Measurements from ENCODE around the gene HOXB4.

The HOXB4 gene

DNA sequence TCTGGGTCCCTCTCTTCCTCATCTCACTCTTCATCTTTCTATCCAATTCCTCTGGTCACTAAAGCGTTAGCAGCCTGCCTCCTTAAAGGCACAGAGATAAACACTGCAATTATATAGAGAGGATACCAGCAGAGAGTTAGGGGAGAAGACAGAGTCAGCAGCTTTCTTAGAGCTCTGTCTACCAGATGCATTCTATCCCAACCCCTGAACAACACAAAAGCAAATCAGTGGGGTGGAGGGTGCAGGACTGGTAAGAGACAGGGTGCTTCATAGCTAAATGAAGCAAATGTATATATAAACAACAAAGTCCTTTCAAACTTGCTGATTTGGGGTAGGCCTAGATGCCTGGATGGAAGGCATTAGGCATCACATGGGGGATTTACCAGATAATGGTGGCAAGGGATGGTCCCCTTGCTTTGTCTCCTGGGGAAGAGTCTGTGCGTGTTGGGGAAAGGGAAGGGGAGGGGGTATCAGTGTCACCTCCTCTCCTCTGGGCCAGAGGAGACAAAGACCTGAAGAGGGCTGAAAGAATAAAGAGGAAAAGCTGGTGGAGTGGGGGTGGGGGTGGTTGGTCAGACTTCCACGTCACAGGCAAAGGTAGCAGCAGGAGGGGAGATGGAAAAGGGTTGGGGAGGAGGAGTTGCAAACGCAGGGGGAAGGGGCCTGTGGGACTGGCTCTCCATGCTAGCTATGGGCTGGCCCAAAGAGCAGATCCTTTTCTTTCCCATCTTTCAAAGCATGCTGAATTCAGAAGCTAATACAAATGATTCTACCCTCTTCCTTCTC lies 12.0 kb downstream of the HOXB4 start:
- H3K9me3 Mint-ChIP-seq: no peaks in the 10 kb centered on the region
- peaks cover 14% of the 10 kb centered on the region for H3K4me1 Mint-ChIP-seq
- no peak for ATAC-seq
- no peak for DNase-seq (ENCODE audit: low spot score in 2 of 2)
- H3K4me3 Mint-ChIP-seq: no peak overlapping the region
- H3K27ac Mint-ChIP-seq: no peak overlapping the region
- no peaks in the 10 kb centered on the region for H3K36me3 Mint-ChIP-seq

DNA sequence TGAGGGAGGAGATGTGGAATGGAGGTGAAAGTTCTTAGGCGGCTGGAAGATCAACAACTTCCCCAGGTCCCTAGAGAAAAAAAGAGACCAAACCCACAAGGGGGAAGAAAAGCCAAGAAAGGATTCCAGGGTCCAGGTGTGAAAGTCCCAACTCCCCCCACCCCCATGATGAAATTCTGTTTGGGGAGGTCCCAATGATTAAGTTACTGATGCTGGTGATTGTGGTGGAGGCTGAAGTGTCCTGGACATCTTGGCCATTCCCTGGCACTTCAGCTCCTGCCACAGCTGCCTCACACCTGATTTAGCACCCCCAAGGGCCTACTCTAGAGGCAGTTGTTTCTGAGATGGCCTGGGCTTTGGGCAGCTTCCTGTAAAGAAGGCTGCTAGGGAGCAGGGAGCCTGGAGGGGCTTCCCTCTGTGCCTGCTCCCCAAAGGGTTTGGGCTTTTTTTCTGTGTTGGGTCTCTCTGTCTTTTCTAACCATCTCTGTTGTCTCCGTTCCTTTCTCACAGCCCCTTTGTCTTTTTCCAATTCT lies 13.1 kb downstream of the HOXB4 start:
- Mint-ChIP-seq H3K4me3 (no peak overlapping the region), H3K27ac (no peak overlapping the region), H3K9me3 (no peaks in the 10 kb centered on the region), H3K4me1 (peaks cover 15% of the 10 kb centered on the region), H3K36me3 (no peaks in the 10 kb centered on the region)
- no peak for ATAC-seq
- DNase-seq (ENCODE audit: low spot score in 2 of 2): no peak

- Mint-ChIP-seq H3K9me3 (no peaks in the 10 kb centered on the region), H3K36me3 (no peaks in the 10 kb centered on the region), H3K4me3 (no peak overlapping the region), H3K4me1 (peaks cover 15% of the 10 kb centered on the region), H3K27ac (no peak overlapping the region)
- DNase-seq (ENCODE audit: low spot score in 2 of 2) (no peak), ATAC-seq (no peak)
Observed at GRCh38 chr17:48564188-48565021, 13.7 kb downstream of the HOXB4 start.

DNA sequence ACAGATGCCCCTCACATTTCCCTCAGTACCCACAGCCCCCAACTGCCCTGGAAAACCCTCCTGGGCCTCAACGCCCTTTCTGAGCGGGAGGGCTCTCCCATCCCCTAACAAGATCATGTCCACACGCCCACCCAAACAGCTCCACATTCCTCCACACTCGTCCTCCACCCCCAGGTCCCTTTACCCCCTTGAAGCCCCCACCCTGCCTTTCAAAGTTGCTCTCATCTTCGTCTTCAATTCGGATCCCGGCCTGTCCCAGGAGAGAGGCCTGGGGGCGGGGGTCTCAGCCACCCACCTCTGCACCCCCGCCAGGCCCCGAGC lies 14.3 kb downstream of the HOXB4 start:
- ATAC-seq (no peak), DNase-seq (ENCODE audit: low spot score in 2 of 2) (no peak)
- H3K4me3 Mint-ChIP-seq: no peak overlapping the region
- H3K4me1 Mint-ChIP-seq: peaks cover 15% of the 10 kb centered on the region
- no peaks in the 10 kb centered on the region for H3K36me3 Mint-ChIP-seq
- H3K27ac Mint-ChIP-seq: no peak overlapping the region
- H3K9me3 Mint-ChIP-seq: no peaks in the 10 kb centered on the region

DNA sequence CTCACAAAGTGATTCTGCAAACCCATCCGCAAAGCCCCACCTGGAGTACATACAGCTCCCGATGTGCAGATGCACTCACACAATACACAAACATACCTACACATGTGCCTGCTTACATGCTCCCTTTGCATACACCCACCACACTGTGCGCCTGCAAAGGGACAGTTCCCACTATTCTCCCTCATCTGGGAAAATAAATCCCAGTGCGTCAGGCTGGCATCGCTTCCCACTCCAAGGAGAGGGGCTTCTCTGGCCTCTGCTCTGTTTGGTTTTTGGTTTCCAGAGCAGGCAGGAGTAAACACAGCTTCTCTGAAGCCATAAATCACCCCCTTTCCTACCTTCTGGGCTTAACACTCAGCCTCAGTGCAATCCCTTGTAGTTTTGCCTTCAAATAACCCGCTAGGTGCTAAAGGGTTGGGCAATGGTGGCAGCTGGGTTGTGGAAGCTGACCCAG lies 14.7 kb downstream of the HOXB4 start:
- Mint-ChIP-seq H3K4me1 (peaks cover 12% of the 10 kb centered on the region), H3K27ac (no peak overlapping the region)
- ATAC-seq: no peak

GRCh38 chr17:48562934-48563333 lies 15.2 kb downstream of the HOXB4 start:
- H3K36me3 Mint-ChIP-seq: no peaks in the 10 kb centered on the region
- ATAC-seq: no peak
- no peak overlapping the region for H3K4me3 Mint-ChIP-seq
- H3K27ac Mint-ChIP-seq: no peak overlapping the region
- no peaks in the 10 kb centered on the region for H3K9me3 Mint-ChIP-seq
- H3K4me1 Mint-ChIP-seq: peaks cover 11% of the 10 kb centered on the region
- no peak for DNase-seq (ENCODE audit: low spot score in 2 of 2)

More for the DNA sequence above, 14.7 kb downstream of the HOXB4 start:
- no peaks in the 10 kb centered on the region for H3K9me3 Mint-ChIP-seq
- no peaks in the 10 kb centered on the region for H3K36me3 Mint-ChIP-seq
- H3K4me3 Mint-ChIP-seq: no peak overlapping the region
- DNase-seq (ENCODE audit: low spot score in 2 of 2): no peak

- Mint-ChIP-seq H3K4me1 (peaks cover 11% of the 10 kb centered on the region), H3K36me3 (no peaks in the 10 kb centered on the region), H3K27ac (peak overlapping the region; percentile 29), H3K4me3 (no peak overlapping the region), H3K9me3 (no peaks in the 10 kb centered on the region)
- no peak for DNase-seq (ENCODE audit: low spot score in 2 of 2)
- no peak for ATAC-seq
Observed at GRCh38 chr17:48561884-48562810, 16.0 kb downstream of the HOXB4 start.

GRCh38 chr17:48559840-48560817 lies 18.0 kb downstream of the HOXB4 start:
- ATAC-seq (no peak), DNase-seq (ENCODE audit: low spot score in 2 of 2) (no peak)
- H3K4me3 Mint-ChIP-seq: no peak overlapping the region
- H3K27ac Mint-ChIP-seq: no peak overlapping the region
- H3K36me3 Mint-ChIP-seq: no peaks in the 10 kb centered on the region
- H3K9me3 Mint-ChIP-seq: no peaks in the 10 kb centered on the region
- peaks cover 13% of the 10 kb centered on the region for H3K4me1 Mint-ChIP-seq

DNA sequence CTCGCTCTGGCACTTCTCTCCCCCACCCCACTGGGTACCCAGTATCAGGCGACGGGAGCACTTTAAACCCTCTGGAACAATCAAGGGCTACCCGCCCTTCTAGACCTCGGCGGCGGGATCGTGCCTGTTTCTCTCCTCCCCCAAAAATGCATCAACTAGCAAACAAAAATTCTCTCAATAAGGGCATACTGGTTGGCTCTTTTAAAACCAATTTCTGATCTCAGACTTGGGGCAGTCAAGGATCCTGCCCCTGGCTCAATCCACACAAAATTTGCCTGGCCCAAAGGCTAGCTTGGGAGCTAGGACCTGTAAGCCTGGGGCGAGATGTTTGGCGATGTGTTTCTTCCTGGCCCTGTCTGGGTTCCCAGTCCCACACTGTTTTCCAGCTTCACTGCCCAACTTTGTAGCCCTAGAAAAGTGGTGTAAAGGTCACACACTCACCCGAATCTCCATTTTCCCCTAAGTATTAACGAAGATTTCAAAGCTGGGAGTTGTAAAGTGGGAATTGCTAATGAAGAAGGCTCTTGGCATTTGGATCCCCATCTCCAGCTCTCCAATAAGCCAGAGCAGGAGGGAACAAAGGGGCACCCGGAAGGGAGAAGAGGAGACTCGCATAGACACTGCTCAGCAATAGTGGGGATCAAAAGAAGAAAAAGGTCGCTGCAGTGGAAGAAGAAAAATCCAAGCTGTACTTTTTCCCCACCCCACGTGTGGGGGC lies 18.9 kb downstream of the HOXB4 start:
- H3K4me1 Mint-ChIP-seq: peaks cover 17% of the 10 kb centered on the region
- ATAC-seq: no peak
- no peak overlapping the region for H3K4me3 Mint-ChIP-seq
- H3K27ac Mint-ChIP-seq: no peak overlapping the region
- DNase-seq (ENCODE audit: low spot score in 2 of 2): no peak
- H3K9me3 Mint-ChIP-seq: no peaks in the 10 kb centered on the region
- H3K36me3 Mint-ChIP-seq: peaks cover 1% of the 10 kb centered on the region

DNA sequence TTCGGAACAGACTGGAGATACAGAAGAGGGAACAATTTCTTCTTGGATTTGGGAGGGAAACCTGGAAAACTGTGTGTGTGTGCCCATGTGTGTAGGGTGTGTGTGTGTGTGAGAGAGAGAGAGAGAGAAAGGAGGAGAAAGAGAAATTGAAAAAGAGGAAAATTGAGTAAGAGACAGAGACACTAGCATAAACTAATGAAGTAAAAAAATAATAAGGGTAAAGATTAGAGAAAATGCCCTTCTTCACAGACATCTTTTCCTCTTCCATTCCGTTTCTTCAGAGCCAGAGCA lies 19.4 kb downstream of the HOXB4 start:
- no peak overlapping the region for H3K4me3 Mint-ChIP-seq
- H3K27ac Mint-ChIP-seq: no peak overlapping the region
- no peaks in the 10 kb centered on the region for H3K9me3 Mint-ChIP-seq
- DNase-seq (ENCODE audit: low spot score in 2 of 2) (no peak), ATAC-seq (no peak)
- H3K36me3 Mint-ChIP-seq: peaks cover 6% of the 10 kb centered on the region
- peaks cover 17% of the 10 kb centered on the region for H3K4me1 Mint-ChIP-seq

DNA sequence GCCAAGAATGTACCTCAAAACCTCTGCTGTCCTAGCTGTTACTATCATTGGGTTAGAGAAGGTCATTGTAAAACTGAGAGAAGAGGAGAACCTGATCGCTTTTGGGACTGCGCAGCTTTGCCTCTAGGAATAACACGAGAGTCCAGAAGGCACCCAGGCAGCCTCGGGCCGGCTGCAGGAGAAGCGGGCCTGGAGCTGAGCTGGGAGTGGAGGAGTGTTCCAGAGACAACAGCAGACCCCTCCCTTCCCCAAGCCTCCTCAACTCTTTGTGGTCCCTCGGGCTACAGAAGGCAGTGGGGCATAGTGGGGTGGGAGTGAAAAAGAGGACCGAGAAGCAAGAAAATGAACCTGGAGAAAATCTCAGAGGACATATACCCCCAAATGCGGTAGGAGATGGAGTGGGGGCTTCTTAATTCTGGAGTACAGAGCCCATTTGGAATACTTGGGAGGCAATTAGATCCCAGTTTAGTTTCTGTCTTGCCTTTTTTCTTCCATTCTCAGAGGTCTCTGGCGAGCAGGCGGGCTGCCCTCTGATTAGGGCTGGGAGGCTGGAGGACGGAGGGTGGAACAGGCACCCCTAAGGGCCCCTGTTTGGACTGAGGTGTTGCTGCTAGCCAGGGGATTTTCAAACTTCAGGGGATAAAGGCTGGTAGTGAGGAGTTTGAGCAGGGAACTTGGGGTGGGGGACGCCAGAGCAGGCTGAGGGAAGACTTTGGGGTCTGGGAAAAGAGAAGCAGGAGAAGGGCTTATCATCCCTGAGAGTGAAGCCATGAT lies 19.9 kb downstream of the HOXB4 start:
- Mint-ChIP-seq H3K4me3 (no peak overlapping the region), H3K9me3 (no peaks in the 10 kb centered on the region)
- no peak for ATAC-seq

DNA sequence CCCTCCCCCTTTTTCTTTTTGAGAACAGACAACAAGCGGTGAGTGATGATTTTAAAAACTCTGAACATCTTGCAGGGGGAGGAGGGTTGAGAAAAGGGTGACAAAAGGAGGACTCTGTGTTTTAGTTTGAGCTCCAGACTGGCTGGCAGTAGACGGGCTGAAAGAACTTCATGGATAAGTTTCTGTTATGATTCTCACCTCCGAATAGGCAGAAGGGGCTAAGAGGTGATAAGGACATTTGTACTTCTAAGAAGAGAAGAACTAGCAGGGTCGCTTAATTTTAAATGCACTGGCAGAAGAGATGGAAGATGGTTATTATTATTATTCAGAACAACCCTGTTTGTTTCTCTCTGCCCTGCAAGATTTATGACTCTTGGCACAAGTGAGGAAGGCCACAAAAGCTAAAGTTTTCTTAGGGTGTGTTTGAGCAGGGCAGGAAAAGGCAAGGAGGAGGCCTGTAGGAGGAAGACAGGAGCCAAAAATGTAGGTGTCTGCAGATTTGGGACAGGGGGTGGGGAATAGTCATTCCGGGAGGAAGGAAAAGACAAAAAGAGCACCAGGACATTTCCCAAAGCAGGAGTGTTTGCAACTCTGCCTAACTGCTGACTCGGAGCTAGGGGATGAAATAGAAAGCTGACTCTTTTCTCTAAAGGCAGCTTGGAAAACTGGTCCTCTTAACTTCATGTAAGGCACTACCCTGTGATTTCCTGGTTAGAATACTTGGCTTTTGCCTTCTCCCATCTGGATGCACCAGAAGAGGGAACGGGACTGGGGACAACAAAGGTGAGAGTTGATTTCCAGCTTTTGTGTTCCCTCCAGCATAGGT lies 21.4 kb downstream of the HOXB4 start:
- no peak overlapping the region for H3K27ac Mint-ChIP-seq

More for the DNA sequence above, 19.9 kb downstream of the HOXB4 start:
- DNase-seq (ENCODE audit: low spot score in 2 of 2): no peak
- Mint-ChIP-seq H3K36me3 (peaks cover 6% of the 10 kb centered on the region), H3K4me1 (peaks cover 17% of the 10 kb centered on the region), H3K27ac (no peak overlapping the region)

More for the DNA sequence above, 21.4 kb downstream of the HOXB4 start:
- peaks cover 14% of the 10 kb centered on the region for H3K4me1 Mint-ChIP-seq
- ATAC-seq (no peak), DNase-seq (ENCODE audit: low spot score in 2 of 2) (no peak)
- no peak overlapping the region for H3K4me3 Mint-ChIP-seq
- no peaks in the 10 kb centered on the region for H3K9me3 Mint-ChIP-seq
- peaks cover 6% of the 10 kb centered on the region for H3K36me3 Mint-ChIP-seq

Data from stimulated activated effector memory CD8-positive, alpha-beta T cell treated with anti-CD3 and anti-CD28 coated beads, Interleukin-12 subunit alpha, Interleukin-12 subunit beta, amount 100 ng/mL, for 72 hours (primary cell).